GM18861 (cell line): ENCODE data around the gene SUMF1.
"Not testable (repeated sequence)": the region's sequence is repeated elsewhere in the genome, so short reads cannot be mapped to it uniquely, and the experiment has no call there.

Experiments used
- ATAC-seq: cut with Tn5 transposase; IDR thresholded peaks from one replicate; pipeline ENCODE4 v1.9.1; 2021; ENCODE audit not compliant: unreplicated experiment

The SUMF1 gene

GRCh38 chr3:4341336-4341675 lies 125.8 kb downstream of the SUMF1 start:
- no peak for ATAC-seq

GRCh38 chr3:4340411-4341335 lies 126.4 kb downstream of the SUMF1 start:
- no peak for ATAC-seq

DNA sequence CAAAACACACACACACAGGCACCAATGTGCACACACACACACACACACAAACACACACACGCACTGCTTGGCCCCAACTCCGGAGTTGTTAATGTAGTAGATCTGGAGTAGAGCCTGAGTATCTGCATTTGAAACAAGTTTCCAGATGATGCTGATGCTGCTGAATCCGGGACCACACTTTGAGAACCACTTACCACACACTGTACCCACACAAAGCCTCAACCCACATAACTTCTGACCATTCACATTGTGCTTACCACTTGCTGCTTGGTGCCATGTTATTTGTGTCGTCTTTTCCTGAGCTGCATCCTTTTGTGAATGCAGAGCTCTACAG lies 127.0 kb downstream of the SUMF1 start:
- ATAC-seq, result no peak

- no peak for ATAC-seq
Measured at GRCh38 chr3:4338751-4339150, 128.3 kb downstream of the SUMF1 start.

DNA sequence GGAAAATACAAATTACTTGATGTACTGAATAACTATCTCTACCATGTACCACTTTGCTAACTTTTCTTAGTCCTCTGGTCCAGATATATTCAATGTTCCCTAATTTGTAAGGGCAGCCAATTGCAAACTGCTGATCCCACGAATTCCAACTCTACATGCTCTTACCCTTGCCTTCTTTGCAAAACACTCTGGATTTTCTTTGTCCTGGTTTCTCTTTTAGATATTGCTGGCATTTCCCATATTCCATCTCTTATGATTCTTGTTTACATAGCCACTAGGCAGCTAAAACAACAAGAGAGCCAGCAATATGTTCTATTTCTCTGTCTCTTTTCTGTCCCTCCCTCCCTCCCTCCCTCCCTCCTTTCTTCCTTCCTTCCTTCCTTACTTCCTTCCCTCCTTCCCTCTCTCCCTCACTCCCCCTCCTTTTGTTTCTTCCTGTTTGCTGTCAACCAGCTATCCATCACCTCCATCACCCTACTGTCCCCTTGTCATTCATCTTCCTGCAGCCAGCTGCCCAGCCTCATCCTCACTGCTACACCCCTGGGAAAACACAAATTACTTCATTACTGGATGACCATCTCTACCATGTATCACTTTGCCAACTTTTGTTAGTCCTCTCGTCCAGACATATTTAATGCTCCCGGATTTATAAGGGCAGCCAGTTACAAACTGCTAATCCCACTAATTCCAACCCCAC lies 130.1 kb downstream of the SUMF1 start:
- no peak for ATAC-seq

- no peak for ATAC-seq
Measured at GRCh38 chr3:4335840-4336562, 131.1 kb downstream of the SUMF1 start.

DNA sequence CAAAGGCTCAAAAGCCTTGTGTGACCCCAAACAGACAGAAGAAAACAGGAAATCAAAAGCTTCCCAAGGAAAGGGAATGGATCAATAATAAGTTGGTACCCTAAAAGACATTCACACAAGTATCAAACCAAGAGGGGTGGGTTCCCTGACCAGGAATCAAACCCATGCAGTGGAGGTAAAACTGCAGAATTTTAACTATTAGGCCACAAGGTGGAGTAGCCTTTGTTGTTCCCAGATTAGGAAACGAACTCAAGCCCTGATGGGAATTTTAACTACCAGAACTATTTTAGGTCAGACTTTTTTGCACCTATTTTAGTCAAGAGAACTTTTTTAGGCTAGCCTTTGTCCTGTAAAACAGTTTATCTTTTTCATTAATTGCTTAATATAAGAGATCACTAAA lies 132.5 kb downstream of the SUMF1 start:
- ATAC-seq, result no peak

GRCh38 chr3:4332991-4333390 lies 134.1 kb downstream of the SUMF1 start:
- no peak for ATAC-seq

DNA sequence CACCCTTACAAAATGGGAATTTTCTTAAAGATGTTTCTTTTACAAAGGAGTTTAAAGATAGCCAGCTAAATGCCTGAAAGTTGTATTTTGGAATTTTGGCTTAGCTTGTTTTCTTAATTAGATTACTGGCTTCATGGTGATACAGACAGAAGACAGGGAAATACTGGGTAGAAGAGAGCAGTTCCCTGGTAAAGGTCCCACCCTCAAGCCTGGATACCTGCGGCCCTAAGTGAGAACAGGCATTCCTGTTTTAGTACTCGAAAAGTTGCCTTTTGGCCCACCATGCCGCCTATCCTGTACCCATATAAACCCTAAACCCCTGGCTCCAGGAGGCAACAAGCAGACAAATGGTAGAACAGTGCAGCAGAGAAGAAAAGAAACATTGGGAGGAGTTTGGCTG lies 134.5 kb downstream of the SUMF1 start:
- ATAC-seq, result no peak

DNA sequence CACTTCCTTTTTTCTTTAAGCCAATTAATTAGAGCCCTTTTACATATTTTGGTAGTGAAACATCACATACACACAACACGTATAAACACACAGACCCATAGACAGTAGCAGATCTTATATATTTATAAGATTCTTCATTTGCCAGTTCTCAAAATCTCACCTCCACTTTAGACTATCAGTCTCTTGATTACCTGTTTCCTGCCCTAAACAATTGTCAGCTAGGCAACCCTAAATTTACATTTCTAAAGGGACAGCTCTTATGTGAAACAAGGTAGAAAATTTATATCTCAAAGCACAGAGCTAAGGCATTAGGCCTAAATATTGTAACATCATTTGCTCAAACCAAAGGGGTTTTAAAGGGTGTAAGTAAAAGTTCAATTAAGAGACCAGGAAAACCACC lies 135.0 kb downstream of the SUMF1 start:
- ATAC-seq, result no peak

DNA sequence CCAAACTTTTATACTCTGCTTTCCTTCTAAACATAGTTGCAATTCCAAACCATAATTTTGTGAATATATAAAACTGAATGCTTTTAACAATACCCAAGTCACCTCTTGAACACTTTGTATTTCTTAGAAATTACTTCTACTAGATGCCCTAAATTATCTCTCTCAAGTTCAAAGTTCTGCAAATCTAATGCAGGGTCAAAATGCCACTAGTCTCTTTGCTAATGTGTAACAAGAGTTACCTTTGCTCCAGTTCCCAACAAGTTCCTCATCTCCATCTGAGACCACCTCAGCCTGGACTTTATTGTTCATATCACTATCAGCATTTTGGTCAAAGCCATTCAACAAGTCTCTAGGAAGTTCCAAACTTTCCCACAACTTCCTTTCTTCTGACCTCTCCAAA lies 137.3 kb downstream of the SUMF1 start:
- ATAC-seq, result not testable (repeated sequence)

GRCh38 chr3:4326868-4327267 lies 140.2 kb downstream of the SUMF1 start:
- no peak for ATAC-seq

- ATAC-seq, result no peak
Measured at GRCh38 chr3:4323246-4324027, 143.6 kb downstream of the SUMF1 start.

DNA sequence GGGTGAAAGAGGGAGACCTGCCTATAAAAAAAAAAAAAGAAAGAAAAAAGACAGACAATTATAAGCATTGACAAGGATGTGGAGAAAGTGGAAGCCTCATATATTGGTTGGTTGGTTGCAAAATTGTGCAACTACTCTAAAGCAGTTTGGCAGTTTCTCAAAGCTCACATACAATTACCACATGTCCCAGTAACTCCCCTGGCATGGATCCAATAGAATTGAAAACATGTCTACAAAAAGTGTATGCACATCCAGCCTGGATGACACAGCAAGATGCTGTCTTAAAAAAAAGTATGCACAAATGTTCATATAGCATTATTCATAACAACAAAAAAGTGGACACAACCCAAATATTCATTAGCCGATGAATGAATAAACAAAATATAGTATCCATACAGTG lies 144.4 kb downstream of the SUMF1 start:
- ATAC-seq, result no peak

- no peak for ATAC-seq
Measured at GRCh38 chr3:4321732-4322131, 145.3 kb downstream of the SUMF1 start.

DNA sequence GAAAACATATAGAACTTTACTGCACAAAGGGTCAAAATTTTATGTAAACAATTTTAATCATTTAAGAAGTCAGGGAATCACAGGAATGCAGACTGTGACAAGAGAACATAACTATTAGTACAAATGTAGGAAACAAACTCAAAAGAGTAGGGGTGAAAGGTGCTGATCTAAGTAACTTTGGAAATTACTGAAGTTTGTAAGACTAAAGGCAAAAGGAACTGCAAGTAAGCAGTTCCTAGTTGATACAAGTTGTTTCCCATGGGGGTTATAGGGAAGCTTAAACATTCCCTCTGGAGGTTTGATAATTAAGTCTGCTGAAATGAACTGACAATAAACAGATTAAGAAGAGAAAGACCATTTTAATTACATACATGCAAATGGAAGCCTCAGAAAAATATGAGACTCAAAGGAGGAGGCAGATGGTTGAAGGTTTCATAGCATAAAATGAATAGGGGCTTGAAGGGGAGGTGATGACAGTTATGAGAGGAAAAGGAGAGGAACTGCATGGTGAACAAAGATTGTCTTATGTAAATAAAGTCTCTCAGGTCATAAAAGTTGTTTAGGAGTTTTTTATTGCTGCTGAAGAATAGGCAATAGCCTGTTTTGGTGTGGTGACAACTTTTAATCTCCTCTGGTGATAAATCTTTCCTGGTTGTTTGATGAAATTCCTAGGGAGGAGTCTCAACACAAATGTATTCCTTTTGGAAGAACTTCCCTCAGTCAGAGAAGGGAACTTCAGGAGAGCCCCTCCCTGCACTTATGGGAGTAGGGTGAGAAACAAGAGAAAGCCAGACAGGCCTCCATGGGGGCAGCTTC lies 146.8 kb downstream of the SUMF1 start:
- no peak for ATAC-seq

DNA sequence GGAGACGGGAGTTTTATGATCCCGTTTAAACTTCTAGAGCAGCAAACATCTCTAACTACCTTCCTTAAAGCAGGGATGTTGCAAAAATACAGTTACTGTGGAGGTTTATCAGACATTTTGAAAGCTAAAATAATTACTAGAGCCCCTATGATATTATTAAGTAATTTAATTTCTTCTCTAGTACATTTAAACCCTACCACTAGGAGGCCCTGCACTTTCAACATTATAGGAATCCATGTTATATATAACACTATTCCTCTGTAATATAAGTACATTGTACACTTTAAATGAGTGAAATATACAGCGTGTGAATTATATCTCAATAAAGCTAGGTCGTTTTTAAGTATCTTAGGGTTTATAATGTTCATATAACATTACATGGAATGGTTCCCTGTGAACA lies 152.4 kb downstream of the SUMF1 start:
- no peak for ATAC-seq

DNA sequence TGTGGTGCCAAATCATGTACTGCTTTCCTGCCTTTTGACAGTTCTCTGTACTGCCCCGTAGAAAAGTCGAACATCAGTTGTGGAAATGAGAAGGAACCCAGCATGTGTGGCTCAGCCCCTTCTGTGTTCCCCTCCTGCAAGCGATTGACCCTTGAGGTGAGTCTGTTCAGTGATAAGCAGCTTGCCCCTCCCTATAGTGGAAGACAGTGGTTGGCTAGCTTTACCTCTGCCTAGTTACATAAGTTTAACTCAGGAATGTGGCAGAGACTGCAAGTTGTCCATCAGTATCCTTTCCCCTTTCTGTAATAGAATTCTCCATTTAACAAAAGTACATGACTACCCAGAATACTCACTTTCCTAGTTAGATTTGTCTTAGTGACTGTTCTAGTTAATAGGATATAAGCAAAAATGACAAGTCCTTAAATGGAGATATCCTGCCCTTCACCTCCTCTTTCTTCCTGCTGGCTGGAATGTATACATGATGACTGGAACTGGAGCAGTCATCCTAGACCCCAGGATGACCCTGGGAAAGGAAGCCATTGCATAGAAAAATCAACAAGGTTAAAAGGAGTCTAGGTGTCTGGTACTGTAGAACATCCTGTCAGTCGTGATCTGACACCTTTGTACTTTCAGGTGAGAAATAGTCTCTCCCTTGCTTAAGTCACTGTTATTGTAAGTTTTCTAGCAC lies 153.3 kb downstream of the SUMF1 start:
- no peak for ATAC-seq

DNA sequence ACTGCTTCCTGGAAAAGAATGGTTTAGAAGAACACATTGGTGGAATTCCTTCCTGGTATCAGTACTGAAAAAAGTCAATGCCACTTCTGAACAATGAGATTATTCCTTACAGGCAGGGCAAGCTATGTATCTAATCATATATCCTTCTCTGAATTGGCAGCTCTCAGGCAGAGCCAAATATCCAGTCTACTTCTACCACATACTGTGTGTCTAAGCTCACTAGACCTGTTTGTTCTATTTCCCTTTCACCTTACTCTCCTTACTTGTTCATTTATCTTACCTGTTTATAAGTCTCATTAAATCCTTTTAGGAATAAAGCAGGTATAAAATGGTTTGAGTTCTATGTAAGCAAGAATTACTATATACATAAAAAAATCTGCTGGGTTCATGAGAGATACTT lies 155.6 kb downstream of the SUMF1 start:
- ATAC-seq, result no peak
